Embryonic facial prominence (tissue), 1 donor: Measurements from ENCODE around the gene ZDHHC9.

Experiments used
- DNase-seq: peaks from one replicate; pipeline ENCODE4 v3.0.0-alpha.2; 2016; ENCODE audit errors: extremely low spot score

The ZDHHC9 gene

DNA sequence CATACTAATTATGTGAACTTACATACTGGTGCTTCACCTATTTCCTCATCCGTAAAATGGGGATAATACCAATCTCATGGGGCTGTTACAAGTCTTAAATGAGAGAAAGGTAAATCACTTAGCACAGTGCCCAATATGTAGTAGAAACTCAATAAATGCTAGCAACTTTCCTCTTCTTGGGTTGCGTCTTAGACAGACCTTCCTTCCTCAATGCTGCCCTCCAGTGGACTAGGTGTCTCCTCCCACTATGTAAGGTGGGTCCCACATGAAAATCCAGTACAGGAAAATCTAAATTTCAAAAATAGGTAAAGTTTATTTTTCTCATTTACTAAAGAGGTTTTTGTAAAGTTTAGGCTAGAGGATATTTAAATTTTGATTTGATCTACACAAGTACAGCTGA, 20.6 kb downstream of the ZDHHC9 start:
- DNase-seq, result no peak

GRCh38 chrX:129818123-129818522, 25.6 kb downstream of the ZDHHC9 start:
- DNase-seq, result no peak

DNA sequence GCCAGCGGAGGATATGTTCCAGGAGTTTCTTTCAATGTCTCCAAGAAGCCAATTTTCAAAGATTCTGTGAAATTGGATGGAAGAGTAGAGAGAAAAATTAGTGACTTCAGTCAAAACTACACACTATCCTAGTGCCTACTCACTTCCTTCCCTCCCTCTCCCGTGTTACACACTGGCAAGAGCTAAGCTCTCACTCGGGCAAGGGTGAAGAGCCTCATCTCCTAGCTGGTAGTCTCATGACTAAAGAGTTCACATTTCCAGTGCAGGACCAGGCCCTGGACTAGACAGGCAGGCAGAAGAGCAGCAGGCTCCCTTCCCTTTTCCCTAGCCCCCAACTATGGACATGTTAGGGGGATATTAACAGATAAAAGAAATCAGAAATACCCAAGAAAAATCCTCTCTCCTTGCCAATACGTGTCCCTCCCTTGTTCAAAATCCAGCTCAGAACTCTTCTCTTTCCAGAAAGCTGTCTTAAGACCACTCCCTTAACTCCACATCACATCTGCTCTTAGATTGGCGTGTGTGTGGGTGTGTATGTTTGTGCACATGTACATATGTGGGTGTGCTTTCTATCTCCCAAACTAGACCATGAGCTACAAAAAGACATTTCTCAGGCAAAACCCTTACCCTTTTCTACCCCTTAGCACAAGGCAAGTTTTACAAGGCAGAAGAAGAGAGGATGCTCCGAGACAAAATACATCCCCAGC, 29.9 kb downstream of the ZDHHC9 start:
- DNase-seq, result no peak

DNA sequence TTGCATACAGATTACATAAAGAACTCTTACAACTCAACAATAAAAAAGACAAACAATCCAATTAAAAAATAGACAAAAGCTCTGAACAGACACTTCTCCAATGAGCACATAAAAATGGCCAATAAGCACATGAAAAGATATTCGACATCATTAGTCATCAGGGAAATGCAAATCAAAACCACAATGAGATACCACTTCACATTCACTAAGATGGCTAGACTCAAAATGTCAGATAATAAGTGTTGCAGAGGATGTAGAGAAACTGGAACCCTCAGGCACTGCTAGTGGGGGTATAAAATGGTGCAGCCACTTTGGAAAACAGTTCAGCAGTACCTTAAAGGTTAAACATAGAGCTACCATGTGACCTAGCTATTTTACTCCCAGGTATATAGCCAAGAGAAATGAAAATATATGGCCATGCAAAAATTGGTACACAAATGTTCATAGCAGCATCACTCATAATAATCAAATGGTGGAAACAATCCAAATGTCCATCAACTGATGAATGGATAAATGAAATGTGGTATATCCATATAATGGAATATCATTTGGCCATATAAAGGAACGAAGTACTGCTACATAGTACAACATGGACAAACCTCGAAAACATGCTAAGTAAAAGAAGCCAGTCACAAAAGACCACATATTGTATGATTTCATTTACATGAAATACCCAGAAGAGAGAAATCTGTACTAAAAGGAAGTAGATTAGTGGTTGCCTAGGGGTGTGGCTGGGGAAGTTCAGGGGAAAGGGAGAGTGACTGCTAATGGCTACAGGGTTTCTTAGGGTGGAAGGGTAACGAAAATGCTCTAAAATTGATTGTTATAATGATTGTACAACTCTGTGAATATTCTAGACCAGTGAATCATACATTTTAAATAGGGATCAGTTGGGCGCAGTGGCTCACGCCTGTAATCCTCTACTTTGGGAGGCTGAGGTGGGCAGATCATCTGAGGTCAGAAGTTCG, 34.6 kb downstream of the ZDHHC9 start:
- DNase-seq, result no peak

GRCh38 chrX:129808158-129808828, 35.4 kb downstream of the ZDHHC9 start:
- DNase-seq, result no peak

- no peak for DNase-seq
Observed at GRCh38 chrX:129804806-129805205, 38.9 kb downstream of the ZDHHC9 start.

GRCh38 chrX:129802863-129803262, 40.8 kb downstream of the ZDHHC9 start:
- no peak for DNase-seq

DNA sequence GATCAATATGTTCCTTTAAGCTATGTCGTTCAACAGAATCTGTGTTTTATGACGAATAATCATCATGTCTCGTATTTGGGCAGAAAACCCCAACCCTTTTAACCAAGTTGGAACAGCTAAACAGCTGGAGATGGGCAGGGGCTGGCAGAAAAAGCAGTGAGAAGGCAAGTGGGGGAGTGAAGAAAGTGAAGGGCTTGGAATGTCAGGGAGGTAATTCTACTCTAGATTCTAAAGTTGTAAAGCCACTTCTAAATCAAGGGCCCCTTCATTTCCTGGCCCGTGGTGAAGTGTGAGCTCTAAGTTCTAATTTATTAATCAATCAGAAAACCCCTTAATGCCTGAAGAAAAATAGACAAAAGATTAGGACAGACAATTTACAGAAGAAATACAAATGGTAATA, 43.5 kb downstream of the ZDHHC9 start:
- DNase-seq, result no peak

DNA sequence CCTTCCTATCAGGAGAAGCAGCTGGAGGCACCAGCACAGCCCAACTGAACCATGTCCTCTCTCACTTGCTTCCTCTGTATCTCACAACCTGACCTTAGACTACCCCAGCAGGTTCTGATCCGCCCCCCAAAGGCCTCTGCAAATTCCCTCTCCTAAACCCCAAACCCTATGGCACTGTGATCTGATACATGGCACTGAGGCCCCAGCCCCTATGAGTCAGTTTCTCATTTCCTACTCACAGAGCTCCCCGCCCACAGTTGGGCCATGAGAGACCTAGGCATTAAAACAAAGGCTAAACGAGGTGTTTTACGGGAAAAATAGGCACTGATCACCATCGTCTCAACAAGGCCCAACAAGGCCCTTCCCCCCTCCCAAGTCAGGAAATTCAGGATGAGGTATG, 44.8 kb downstream of the ZDHHC9 start:
- DNase-seq, result no peak

DNA sequence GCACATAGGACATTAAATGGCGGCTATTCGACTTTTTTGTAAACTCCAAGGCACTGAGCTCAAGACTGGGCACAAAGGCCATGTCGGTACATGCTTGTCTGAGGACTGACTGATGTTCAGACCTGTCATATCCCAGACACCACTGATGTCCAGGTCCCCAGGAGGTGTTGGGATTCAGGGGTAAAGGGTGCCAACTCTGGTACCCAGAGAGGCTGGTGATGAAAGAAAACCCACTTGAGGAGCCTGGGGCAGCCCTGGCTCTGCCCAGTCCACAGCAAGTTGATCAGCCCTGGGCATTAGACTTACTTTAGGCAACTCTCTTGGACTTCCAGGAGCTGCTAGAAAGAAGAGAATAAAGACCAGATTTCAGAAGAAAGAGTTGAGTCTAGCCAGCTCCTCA, 45.2 kb downstream of the ZDHHC9 start:
- no peak for DNase-seq

GRCh38 chrX:129797251-129797906, 46.3 kb downstream of the ZDHHC9 start:
- DNase-seq, result no peak

DNA sequence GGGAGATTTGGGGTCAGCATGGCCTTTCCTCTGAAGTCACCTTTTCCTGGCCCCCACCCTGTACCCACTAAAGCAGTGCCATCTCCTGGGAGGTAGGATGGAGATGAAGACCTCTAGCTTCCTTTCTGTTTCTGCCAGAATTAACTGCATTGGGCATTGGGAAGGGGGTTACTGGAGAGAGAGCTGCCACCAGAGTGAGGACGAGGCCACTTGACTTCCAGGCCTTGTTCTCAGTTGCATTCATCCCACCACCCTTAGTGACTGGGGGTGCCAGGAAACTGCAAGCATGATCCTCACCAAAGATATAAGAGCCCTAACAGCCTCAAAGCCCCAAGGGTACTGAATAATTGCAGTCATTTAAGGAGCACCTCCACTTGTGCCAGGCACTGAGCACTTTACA, 48.1 kb downstream of the ZDHHC9 start:
- no peak for DNase-seq

GRCh38 chrX:129793604-129794191, 50.0 kb downstream of the ZDHHC9 start:
- DNase-seq, result no peak

- no peak for DNase-seq
Observed at GRCh38 chrX:129792586-129793291, 50.9 kb downstream of the ZDHHC9 start.

GRCh38 chrX:129791961-129792570, 51.6 kb downstream of the ZDHHC9 start:
- no peak for DNase-seq

DNA sequence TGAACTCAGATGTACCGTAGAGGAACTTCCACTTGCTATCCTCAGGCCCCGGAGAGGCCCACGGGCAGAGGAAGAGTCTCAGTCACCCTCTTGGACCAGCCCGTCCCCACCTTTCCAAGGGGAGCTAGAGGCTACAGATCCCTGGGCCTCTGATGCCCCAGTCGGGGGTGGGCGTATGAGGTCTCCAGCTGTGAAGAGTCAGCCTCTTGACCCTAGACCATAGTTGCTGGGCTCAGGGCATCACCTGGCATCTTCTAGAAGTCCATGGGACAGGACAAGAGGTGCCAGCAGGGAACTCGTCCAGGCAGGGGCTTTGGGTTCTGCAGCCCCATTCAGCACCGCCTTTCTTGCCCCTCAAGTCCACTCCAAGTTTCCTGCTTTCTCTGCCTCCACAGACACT, 52.4 kb downstream of the ZDHHC9 start:
- DNase-seq, result no peak

DNA sequence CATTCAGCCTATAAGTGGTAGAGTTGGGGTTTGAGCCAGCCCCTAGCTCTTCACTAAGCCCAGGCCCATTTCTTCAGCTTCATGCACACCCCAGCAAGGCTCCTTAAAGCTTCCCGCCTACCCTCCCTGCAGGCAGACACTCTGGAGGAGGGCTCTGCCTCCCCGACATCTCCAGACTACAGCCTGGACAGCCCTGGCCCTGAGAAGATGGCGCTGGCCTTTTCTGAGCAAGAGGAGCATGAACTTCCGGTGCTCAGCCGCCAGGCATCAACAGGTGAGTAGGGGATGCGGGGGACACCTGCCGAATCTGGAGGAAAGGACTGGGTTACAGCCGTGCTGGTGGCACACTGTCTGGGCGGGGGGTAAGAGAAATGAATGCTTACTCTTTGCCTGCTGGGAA, 52.9 kb downstream of the ZDHHC9 start:
- no peak for DNase-seq

DNA sequence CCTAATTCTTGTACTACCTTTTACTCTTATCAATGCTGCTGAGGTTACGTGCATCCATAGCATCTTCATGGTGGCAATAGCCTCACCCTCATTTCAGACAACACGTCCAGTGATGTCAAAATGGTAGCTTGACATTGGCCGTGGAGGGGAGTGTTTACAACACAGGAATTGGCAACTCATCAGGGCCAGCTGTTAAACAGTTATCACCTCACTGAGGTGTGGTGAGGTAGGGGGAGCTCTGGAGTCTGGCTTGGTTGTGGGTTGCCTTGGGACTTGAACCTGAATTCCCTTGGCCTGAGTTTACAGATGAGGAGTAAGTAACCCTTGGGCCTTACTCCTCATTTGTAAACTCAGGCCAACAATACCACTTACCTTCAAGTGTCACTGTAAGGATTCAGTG, 53.5 kb downstream of the ZDHHC9 start:
- DNase-seq, result no peak

DNA sequence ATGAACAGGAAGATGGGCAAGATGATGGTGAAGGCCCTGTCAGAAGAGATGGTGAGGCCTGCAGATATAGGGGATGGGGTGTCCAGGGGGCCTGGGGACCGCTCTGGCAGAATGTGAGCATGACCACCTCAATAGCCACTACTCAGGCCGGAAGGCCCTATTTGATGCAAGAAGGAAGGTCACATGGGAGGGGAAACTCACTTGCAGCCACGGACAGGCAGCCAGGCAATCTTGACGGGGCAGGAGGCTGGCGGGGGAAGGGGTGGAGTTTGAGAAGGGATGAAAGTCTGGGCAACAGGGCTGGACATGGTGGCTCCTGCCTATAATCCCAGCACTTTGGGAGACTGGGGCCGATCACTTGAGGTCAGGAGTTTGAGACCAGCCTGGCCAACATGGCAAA, 55.2 kb downstream of the ZDHHC9 start:
- no peak for DNase-seq

DNA sequence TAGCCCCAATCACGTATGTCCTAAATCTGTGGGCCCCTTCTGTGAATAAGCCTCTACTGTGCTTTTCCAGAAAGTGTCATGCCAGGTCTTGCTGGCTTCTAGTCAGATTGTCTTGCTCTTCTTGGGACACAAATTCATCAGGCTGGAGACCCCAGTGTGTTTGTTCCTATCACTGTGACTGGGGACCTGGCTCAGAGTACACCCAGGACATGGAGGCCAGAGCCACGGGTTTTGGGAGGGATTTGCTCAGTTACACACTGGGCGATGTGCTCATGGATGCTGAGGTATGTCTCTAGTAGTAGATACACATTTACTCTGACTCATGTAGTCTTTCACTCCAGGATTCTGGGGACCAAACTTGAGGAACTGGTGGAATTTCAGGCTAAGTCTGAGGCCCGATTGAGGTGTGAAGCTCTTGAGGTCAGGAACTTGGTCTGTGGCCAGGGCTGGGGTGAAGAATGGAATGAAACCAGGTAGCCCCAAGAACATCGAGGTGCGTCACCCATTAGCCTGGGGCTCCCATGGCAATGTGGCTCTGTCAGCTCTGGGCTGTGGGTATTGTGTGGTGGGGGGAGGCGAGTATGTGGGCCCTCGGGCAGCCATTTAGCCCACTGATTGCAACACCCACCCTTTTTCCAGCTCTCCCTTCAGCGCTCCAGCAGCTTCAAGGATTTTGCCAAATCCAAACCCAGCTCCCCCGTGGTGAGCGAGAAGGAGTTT, 56.2 kb downstream of the ZDHHC9 start:
- no peak for DNase-seq
